Upper lobe of left lung (tissue), 6 donors: ENCODE measurements around the gene CCDC121. TPM values are rescaled to one million over a fixed set of nuclear protein-coding genes. Genes with fewer than 3 reads are reported as not detected.

Source experiments
- ATAC-seq, 2 donors: fragments of 200-7000 bp; cut with Tn5 transposase; one replicate each; pipeline ENCODE4 v1.9.1; 2022; ENCODE audit warnings: mild to moderate bottlenecking in 2 of 2, moderate library complexity in 2 of 2; ENCODE audit not compliant: low FRiP score in 2 of 2
- DNase-seq, 2 donors: peaks; one replicate each; pipeline ENCODE4 v3.0.0-alpha.2; 2019 to 2020
- H3K27ac ChIP-seq, 4 donors: fragments of 200-600 bp; sonication (generic); one replicate each; pipeline ENCODE4 v1.5.1; 2016 to 2019
- H3K27me3 ChIP-seq, 4 donors: fragments of 200-600 bp; sonication (generic); one replicate each; pipeline ENCODE4 v1.5.1; 2017 to 2019
- H3K36me3 ChIP-seq, 4 donors: fragments of 200-600 bp; sonication (generic); one replicate each; pipeline ENCODE4 v1.5.1; 2016 to 2019
- H3K4me1 ChIP-seq, 4 donors: fragments of 200-600 bp; sonication (generic); one replicate each; pipeline ENCODE4 v1.5.1; 2018 to 2019
- H3K4me3 ChIP-seq, 4 donors: fragments of 200-600 bp; sonication (generic); one replicate each; pipeline ENCODE4 v1.5.1; 2017 to 2019; ENCODE audit warnings: mild to moderate bottlenecking in 2 of 4, moderate library complexity in 1 of 4
- H3K9me3 ChIP-seq, 4 donors: fragments of 200-600 bp; sonication (generic); one replicate each; pipeline ENCODE4 v1.5.1; 2018 to 2019
- EP300 ChIP-seq, 4 donors: sonication (generic); formaldehyde crosslinking; IDR thresholded peaks; one replicate each; pipeline ENCODE4 v1.5.1; 2017; ENCODE audit warnings: antibody characterized with exemption in 4 of 4, control low read depth in 2 of 4
- POLR2A ChIP-seq, 4 donors: fragments of 450-650 bp; IDR thresholded peaks; one replicate each; pipeline ENCODE4 v1.5.1; 2016 to 2017; ENCODE audit warnings: antibody characterized with exemption in 4 of 4, mild to moderate bottlenecking in 2 of 4
- POLR2AphosphoS5 ChIP-seq, 2 donors: sonication (generic); formaldehyde crosslinking; IDR thresholded peaks; one replicate each; pipeline ENCODE4 v1.5.1; 2017; ENCODE audit warnings: antibody characterized with exemption in 2 of 2
- WGBS, 2 donors: methylation state at CpG; one replicate each; pipeline ENCODE4 v1.1.5; 2017 to 2018; 5-methylcytosine and 5-hydroxymethylcytosine counted together
- total RNA-seq, 6 donors: library from RNA; depleted of rRNA in 4 of 6; stranded (reverse); fragments of >200 nt in 4 of 6; gene quantifications; one replicate each; pipeline versions ENCODE4 v1.1.0 to v1.2.1, GENCODE V29; 2016 to 2021
- TF ChIP-seq, protein P1 (sequence below), 6 experiments: fragments of 450-650 bp in 4 of 6; fragments of 200-600 bp in 2 of 6; sonication (generic) in 2 of 6; IDR thresholded peaks; one replicate each; pipeline ENCODE4 v1.5.1; 2016 to 2019; ENCODE audit warnings: antibody characterized with exemption in 6 of 6
- donor health status: DM: no; HTN: no; CAD: no; lungs with moderate emphysema.
- donor health status: DM: no; HTN: yes; CAD: no; lungs with severe emphysema.

CCDC121 gene
- total RNA-seq, 6 donors from 2014 or later, result 1.3 to 7.3 (median 3.6) TPM

DNA sequence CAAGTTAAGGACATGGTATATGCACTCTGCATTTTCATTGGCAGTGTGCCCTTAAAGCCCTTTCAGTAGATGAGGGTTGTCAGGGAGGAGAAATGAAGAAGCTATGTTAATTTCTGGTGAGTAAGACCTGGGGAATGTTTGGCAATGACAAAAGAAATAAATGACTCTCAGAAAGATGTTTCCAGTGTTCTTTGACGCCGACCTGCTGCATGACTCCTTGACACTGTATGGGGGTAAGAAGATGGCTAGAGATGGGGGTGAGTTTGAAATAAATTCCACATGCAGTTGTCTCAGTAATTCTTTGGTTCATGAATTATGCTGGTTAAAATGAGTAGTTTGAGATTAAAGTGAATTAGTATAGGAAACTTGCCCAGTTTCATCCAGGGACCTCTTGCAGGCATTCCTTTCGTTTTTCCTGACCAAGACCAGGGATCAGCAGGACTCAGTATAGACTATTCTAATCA lies 5.9 kb downstream of the CCDC121 start:
- no peak for DNase-seq
- H3K4me1 ChIP-seq, result peaks cover 9 to 16% (median 14%) of the 10 kb centered on the region in 4 donors
- H3K36me3 ChIP-seq, result peaks cover under 1 to 66% (median 37%) of the 10 kb centered on the region in 4 donors
- ATAC-seq, result no peak
- H3K27ac ChIP-seq, result no peak overlapping the region
- WGBS, 2 donors, result 85 to 93% methylated on average over 3 of the region's 3 CpGs
- H3K27me3 ChIP-seq, result no peaks in the 10 kb centered on the region
- no peaks in the 10 kb centered on the region for H3K9me3 ChIP-seq
- TF ChIP-seq POLR2AphosphoS5 (IDR thresholded peaks at IDR 0.05) (no peak), EP300 (IDR thresholded peaks at IDR 0.05) (no peak), POLR2A (IDR thresholded peaks at IDR 0.05) (no peak)
- TF ChIP-seq, protein P1, sequence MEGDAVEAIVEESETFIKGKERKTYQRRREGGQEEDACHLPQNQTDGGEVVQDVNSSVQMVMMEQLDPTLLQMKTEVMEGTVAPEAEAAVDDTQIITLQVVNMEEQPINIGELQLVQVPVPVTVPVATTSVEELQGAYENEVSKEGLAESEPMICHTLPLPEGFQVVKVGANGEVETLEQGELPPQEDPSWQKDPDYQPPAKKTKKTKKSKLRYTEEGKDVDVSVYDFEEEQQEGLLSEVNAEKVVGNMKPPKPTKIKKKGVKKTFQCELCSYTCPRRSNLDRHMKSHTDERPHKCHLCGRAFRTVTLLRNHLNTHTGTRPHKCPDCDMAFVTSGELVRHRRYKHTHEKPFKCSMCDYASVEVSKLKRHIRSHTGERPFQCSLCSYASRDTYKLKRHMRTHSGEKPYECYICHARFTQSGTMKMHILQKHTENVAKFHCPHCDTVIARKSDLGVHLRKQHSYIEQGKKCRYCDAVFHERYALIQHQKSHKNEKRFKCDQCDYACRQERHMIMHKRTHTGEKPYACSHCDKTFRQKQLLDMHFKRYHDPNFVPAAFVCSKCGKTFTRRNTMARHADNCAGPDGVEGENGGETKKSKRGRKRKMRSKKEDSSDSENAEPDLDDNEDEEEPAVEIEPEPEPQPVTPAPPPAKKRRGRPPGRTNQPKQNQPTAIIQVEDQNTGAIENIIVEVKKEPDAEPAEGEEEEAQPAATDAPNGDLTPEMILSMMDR (IDR thresholded peaks at IDR 0.05), result no peak
- no peak overlapping the region for H3K4me3 ChIP-seq

DNA sequence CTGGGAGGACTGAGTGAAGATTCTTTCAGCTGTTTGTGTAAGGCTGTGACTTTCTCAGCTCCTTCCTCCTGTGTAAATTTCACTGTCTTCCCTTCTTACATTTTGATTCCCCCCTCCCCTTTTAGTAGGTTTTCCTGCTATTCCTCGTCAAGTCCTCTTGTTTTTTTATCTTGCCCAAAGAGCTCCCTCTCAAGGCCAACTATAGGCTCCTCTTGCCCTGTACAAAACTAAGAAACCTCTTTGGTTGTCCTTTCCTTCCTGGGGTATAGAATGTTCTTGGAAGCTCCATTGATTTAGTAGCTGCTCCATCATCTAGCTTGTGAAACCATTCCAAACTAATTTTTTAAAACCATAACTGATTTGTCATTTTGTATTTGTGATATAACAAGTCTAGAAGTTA lies 7.3 kb downstream of the CCDC121 start:
- WGBS, 2 donors, result 82 to 87% methylated on average over 1 of the region's 1 CpG
- Histone ChIP-seq H3K27me3 (no peaks in the 10 kb centered on the region), H3K4me3 (no peak overlapping the region), H3K36me3 (peaks cover 14 to 80% (median 45%) of the 10 kb centered on the region in 4 donors), H3K27ac (no peak overlapping the region), H3K9me3 (no peaks in the 10 kb centered on the region), H3K4me1 (peaks cover 0 to 4% (median 2%) of the 10 kb centered on the region in 4 donors)
- no peak for DNase-seq
- ATAC-seq, result no peak
- TF ChIP-seq EP300 (IDR thresholded peaks at IDR 0.05) (no peak), POLR2A (IDR thresholded peaks at IDR 0.05) (no peak), POLR2AphosphoS5 (IDR thresholded peaks at IDR 0.05) (no peak)
- TF ChIP-seq, protein P1 (IDR thresholded peaks at IDR 0.05), result no peak

DNA sequence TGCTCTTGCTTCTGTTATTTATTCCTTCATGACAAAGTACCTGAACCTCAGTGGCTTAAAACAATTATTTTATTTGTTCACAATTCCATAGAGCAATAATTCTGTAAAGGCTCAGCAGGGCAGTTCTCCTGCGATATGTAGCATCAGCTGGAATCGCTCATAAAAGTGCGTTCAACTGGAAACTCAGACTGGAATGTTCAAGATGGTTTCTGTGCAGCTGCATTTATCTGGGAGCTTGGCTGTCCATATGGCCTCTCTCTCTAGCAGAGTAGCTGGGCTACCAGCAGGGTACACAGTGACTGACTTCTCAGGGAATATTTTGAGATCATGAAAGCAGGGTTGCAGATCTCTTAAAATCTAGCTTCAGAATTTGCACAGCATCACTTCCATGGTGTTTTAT lies 13.5 kb downstream of the CCDC121 start:
- DNase-seq (no peak), ATAC-seq (no peak)
- H3K27me3 ChIP-seq, result no peaks in the 10 kb centered on the region
- H3K36me3 ChIP-seq, result peaks cover 24 to 86% (median 35%) of the 10 kb centered on the region in 4 donors
- H3K9me3 ChIP-seq, result no peaks in the 10 kb centered on the region
- no peak overlapping the region for H3K27ac ChIP-seq
- 98 to 99% methylated on average over 3 of the region's 3 CpGs for WGBS, 2 donors
- no peaks in the 10 kb centered on the region for H3K4me1 ChIP-seq
- no peak for TF ChIP-seq POLR2A (IDR thresholded peaks at IDR 0.05)
- TF ChIP-seq POLR2AphosphoS5 (IDR thresholded peaks at IDR 0.05), result no peak
- TF ChIP-seq EP300 (IDR thresholded peaks at IDR 0.05), result no peak
- TF ChIP-seq, protein P1 (IDR thresholded peaks at IDR 0.05), result no peak
- no peak overlapping the region for H3K4me3 ChIP-seq

DNA sequence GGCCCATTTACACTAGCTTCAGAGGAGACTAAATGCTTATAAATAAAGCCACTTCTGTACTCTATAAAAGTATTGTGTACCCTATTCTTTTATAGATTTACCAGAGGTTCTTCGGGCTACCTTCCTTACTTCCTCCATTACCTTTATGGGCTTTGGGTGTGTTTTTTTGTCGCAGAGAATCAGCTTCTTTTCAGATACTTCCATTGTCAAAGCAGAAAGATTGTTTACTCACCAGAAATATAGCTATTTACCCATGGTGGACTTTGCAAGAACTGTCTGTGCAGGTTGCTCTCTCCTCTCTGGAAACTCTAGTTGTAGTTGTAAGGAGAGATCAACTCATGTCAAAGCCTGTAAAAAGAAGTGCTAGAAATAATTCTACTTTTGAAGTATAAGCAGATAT lies 14.8 kb downstream of the CCDC121 start:
- no peak for TF ChIP-seq EP300 (IDR thresholded peaks at IDR 0.05)
- TF ChIP-seq, protein P1 (IDR thresholded peaks at IDR 0.05), result no peak
- TF ChIP-seq POLR2AphosphoS5 (IDR thresholded peaks at IDR 0.05), result no peak
- TF ChIP-seq POLR2A (IDR thresholded peaks at IDR 0.05), result no peak
- H3K36me3 ChIP-seq, result peaks cover 30 to 84% (median 40%) of the 10 kb centered on the region in 4 donors
- 93 to 96% methylated on average over 2 of the region's 2 CpGs for WGBS, 2 donors
- DNase-seq (no peak), ATAC-seq (no peak)
- H3K27me3 ChIP-seq, result no peaks in the 10 kb centered on the region
- no peaks in the 10 kb centered on the region for H3K4me1 ChIP-seq
- no peak overlapping the region for H3K4me3 ChIP-seq
- H3K9me3 ChIP-seq, result no peaks in the 10 kb centered on the region
- H3K27ac ChIP-seq, result no peak overlapping the region

DNA sequence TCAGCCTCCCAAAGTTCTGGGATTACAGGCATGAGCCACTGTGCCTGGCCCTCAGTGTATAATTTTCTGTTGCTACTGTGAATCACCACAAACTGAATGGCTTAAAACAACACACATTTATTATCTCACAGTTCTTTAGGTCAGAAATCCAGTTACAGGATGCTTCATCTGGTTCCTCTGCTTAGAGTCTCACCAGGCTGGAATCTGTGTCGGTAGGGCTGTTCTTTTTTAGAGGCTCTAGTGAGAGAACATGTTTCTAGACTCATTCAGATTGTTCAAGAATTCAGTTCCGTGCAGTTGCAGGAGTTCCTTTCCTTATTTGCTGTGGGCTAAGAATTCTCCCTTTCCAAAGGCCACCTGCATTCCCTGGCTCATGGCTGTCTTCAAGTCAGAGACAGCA lies 22.2 kb downstream of the CCDC121 start:
- H3K4me1 ChIP-seq, result no peaks in the 10 kb centered on the region
- H3K27me3 ChIP-seq, result no peaks in the 10 kb centered on the region
- no peak overlapping the region for H3K4me3 ChIP-seq
- WGBS, 2 donors, result 91 to 93% methylated on average over 2 of the region's 2 CpGs
- no peak for ATAC-seq
- no peaks in the 10 kb centered on the region for H3K9me3 ChIP-seq
- TF ChIP-seq POLR2AphosphoS5 (IDR thresholded peaks at IDR 0.05), result no peak
- no peak for TF ChIP-seq EP300 (IDR thresholded peaks at IDR 0.05)
- TF ChIP-seq, protein P1 (IDR thresholded peaks at IDR 0.05), result no peak
- TF ChIP-seq POLR2A (IDR thresholded peaks at IDR 0.05), result no peak
- H3K27ac ChIP-seq, result no peak overlapping the region
- DNase-seq, result no peak
- H3K36me3 ChIP-seq, result peaks cover 26 to 94% (median 61%) of the 10 kb centered on the region in 4 donors
